Endometrium (tissue), 2 donors: ENCODE data around the gene NMNAT3.
A peak's percentile ranks its signal among the peaks of the same experiment; 100 is the strongest.
"Not testable (repeated sequence)": the region's sequence is repeated elsewhere in the genome, so short reads cannot be mapped to it uniquely, and the experiment has no call there.

ENCODE experiments used
- FAIRE-seq: peaks from 2 replicates; lab custom pipeline; 2012; peaks lifted over from hg19 to GRCh38; lab: Jason Lieb, UNC
- donor health status: control.
- donor health status: control.

Gene NMNAT3

GRCh38 chr3:139636511-139636910, 41.3 kb downstream of the NMNAT3 start:
- no peak for FAIRE-seq

GRCh38 chr3:139634111-139634635, 43.6 kb downstream of the NMNAT3 start:
- peak; percentile 90 for FAIRE-seq

- FAIRE-seq: no peak
Observed at GRCh38 chr3:139633511-139633910, 44.3 kb downstream of the NMNAT3 start.

- no peak for FAIRE-seq
Observed at GRCh38 chr3:139630542-139630941, 47.2 kb downstream of the NMNAT3 start.

- FAIRE-seq: no peak
Observed at GRCh38 chr3:139629033-139629432, 48.7 kb downstream of the NMNAT3 start.

- no peak for FAIRE-seq
Observed at GRCh38 chr3:139627759-139628158, 50.0 kb downstream of the NMNAT3 start.

- FAIRE-seq: no peak
Observed at GRCh38 chr3:139620438-139620837, 57.3 kb downstream of the NMNAT3 start.

GRCh38 chr3:139619484-139619883, 58.3 kb downstream of the NMNAT3 start:
- no peak for FAIRE-seq

- no peak for FAIRE-seq
Observed at GRCh38 chr3:139617672-139618268, 60.0 kb downstream of the NMNAT3 start.

GRCh38 chr3:139611528-139611927, 66.2 kb downstream of the NMNAT3 start:
- FAIRE-seq: no peak

- FAIRE-seq: no peak
Observed at GRCh38 chr3:139610886-139611285, 66.9 kb downstream of the NMNAT3 start.

- FAIRE-seq: no peak
Observed at GRCh38 chr3:139608924-139609323, 68.8 kb downstream of the NMNAT3 start.

GRCh38 chr3:139608108-139608380, 69.7 kb downstream of the NMNAT3 start:
- no peak for FAIRE-seq

- FAIRE-seq: no peak
Observed at GRCh38 chr3:139607257-139608107, 70.3 kb downstream of the NMNAT3 start.

GRCh38 chr3:139602003-139602402, 75.8 kb downstream of the NMNAT3 start:
- no peak for FAIRE-seq

- FAIRE-seq: no peak
Observed at GRCh38 chr3:139601191-139601961, 76.4 kb downstream of the NMNAT3 start.

GRCh38 chr3:139597947-139598346, 79.8 kb downstream of the NMNAT3 start:
- no peak for FAIRE-seq

- not testable (repeated sequence) for FAIRE-seq
Observed at GRCh38 chr3:139591186-139591585, 86.6 kb downstream of the NMNAT3 start.

GRCh38 chr3:139588450-139588849, 89.3 kb downstream of the NMNAT3 start:
- no peak for FAIRE-seq

- no peak for FAIRE-seq
Observed at GRCh38 chr3:139587797-139588196, 90.0 kb downstream of the NMNAT3 start.

GRCh38 chr3:139586420-139587017, 91.3 kb downstream of the NMNAT3 start:
- no peak for FAIRE-seq

GRCh38 chr3:139585820-139586219, 92.0 kb downstream of the NMNAT3 start:
- FAIRE-seq: no peak
